Activated CD8-positive, alpha-beta memory T cell treated with anti-CD3 and anti-CD28 coated beads for 1 hour (primary cell): Measurements from ENCODE around the gene BCL2L15.

Experiments used
- DNase-seq, 2 donors: peaks; one replicate each; pipeline ENCODE4 v3.0.0-alpha.2; 2020; ENCODE audit warnings: low read depth in 1 of 2; ENCODE audit errors: extremely low read depth in 1 of 2

The BCL2L15 gene

GRCh38 chr1:113912594-113913311 is 25.4 kb upstream of the BCL2L15 start:
- no peak for DNase-seq

- DNase-seq: peak in 1 of 2 donors; percentile 12
Observed at GRCh38 chr1:113905435-113905861, 18.1 kb upstream of the BCL2L15 start.

GRCh38 chr1:113904674-113905434 is 17.5 kb upstream of the BCL2L15 start, which contains the start of the genes AP4B1 and DCLRE1B:
AP4B1 (minus strand) TSS chr1:113904799; CDS start chr1:113904717, 82 bp downstream.
DCLRE1B (plus strand) TSS chr1:113905326; CDS start chr1:113905587, 261 bp downstream.
- peak; percentile 90 to 94 for DNase-seq

GRCh38 chr1:113904293-113904673 is 16.9 kb upstream of the BCL2L15 start:
- no peak for DNase-seq

GRCh38 chr1:113903501-113904292 is 16.3 kb upstream of the BCL2L15 start:
- no peak for DNase-seq

GRCh38 chr1:113901191-113901590 is 13.8 kb upstream of the BCL2L15 start:
- DNase-seq: no peak

GRCh38 chr1:113899111-113899510 is 11.7 kb upstream of the BCL2L15 start:
- DNase-seq: no peak

GRCh38 chr1:113898241-113898814 is 10.9 kb upstream of the BCL2L15 start:
- DNase-seq: no peak

- no peak for DNase-seq
Observed at GRCh38 chr1:113895961-113896360, 8.6 kb upstream of the BCL2L15 start.

- DNase-seq: no peak
Observed at GRCh38 chr1:113895098-113895497, 7.7 kb upstream of the BCL2L15 start.

- DNase-seq: no peak
Observed at GRCh38 chr1:113893267-113893666, 5.9 kb upstream of the BCL2L15 start.

GRCh38 chr1:113891631-113892220 is 4.3 kb upstream of the BCL2L15 start:
- DNase-seq: no peak

GRCh38 chr1:113890816-113891215 is 3.4 kb upstream of the BCL2L15 start:
- no peak for DNase-seq

- DNase-seq: no peak
Observed at GRCh38 chr1:113886417-113887401, 672 bp downstream of the BCL2L15 start.

GRCh38 chr1:113881661-113882060 is 5.7 kb downstream of the BCL2L15 start:
- no peak for DNase-seq

- DNase-seq: no peak
Observed at GRCh38 chr1:113879739-113880038, 7.7 kb downstream of the BCL2L15 start.

- DNase-seq: no peak
Observed at GRCh38 chr1:113876176-113876575, 11.2 kb downstream of the BCL2L15 start.

GRCh38 chr1:113875714-113876113 is 11.7 kb downstream of the BCL2L15 start:
- DNase-seq: no peak

GRCh38 chr1:113874012-113874879 is 13.1 kb downstream of the BCL2L15 start:
- DNase-seq: no peak
